Stimulated activated naive B cell treated with anti-CD40 and anti-IgM and Interleukin-4, amounts not matched to agents 10 μg/mL and 1 μg/mL and 100 μg/mL, for 72 hours (primary cell): ENCODE data around the gene OSCAR.

Source experiments
- ATAC-seq, 2 donors: fragments of 150-1000 bp; cut with Tn5 transposase; replicated peaks; 2 replicates each; pipeline ENCODE4 v1.10.0; 2021; ENCODE audit warnings: moderate library complexity in 1 of 2
- DNase-seq: peaks from one replicate; pipeline ENCODE4 v3.0.0; 2021
- H3K27ac Mint-ChIP-seq: one replicate; pipeline ENCODE4 v1.8.0; 2022; ENCODE audit warnings: mild to moderate bottlenecking, mixed read lengths
- H3K27me3 Mint-ChIP-seq, 2 donors: one replicate each; pipeline ENCODE4 v1.8.0; 2022; ENCODE audit warnings: mixed read lengths in 2 of 2
- H3K36me3 Mint-ChIP-seq, 2 donors: one replicate each; pipeline ENCODE4 v1.8.0; 2022; ENCODE audit warnings: mixed read lengths in 2 of 2, mild to moderate bottlenecking in 1 of 2
- H3K4me1 Mint-ChIP-seq, 2 donors: one replicate each; pipeline ENCODE4 v1.8.0; 2022; ENCODE audit warnings: mixed read lengths in 2 of 2, mild to moderate bottlenecking in 1 of 2
- H3K4me3 Mint-ChIP-seq, 2 donors: one replicate each; pipeline ENCODE4 v1.8.0; 2022; ENCODE audit warnings: mild to moderate bottlenecking in 2 of 2, mixed read lengths in 2 of 2, moderate library complexity in 1 of 2
- H3K9me3 Mint-ChIP-seq, 2 donors: one replicate each; pipeline ENCODE4 v1.8.0; 2022; ENCODE audit warnings: mixed read lengths in 2 of 2, mild to moderate bottlenecking in 1 of 2

The OSCAR gene

GRCh38 chr19:54081032-54081431 is 19.6 kb downstream of the OSCAR start, which contains the start of gene TARM1:
Gene TARM1 (minus strand): TSS chr19:54081365. CDS start chr19:54081340, 25 bp downstream.
- Mint-ChIP-seq H3K9me3 (peaks cover 4 to 14% of the 10 kb centered on the region in 2 donors), H3K27ac (peak within 1 kb of the TSS; percentile 84), H3K27me3 (peaks cover 0 to 8% of the 10 kb centered on the region in 2 donors)

GRCh38 chr19:54077334-54077733 is 23.3 kb downstream of the OSCAR start:
- Mint-ChIP-seq H3K9me3 (peaks cover 4 to 10% of the 10 kb centered on the region in 2 donors), H3K27ac (no peak overlapping the region), H3K27me3 (peaks cover 0 to 11% of the 10 kb centered on the region in 2 donors), H3K4me1 (no peaks in the 10 kb centered on the region), H3K4me3 (no peak overlapping the region), H3K36me3 (no peaks in the 10 kb centered on the region)
- DNase-seq (no peak), ATAC-seq (no peak)

More at GRCh38 chr19:54081032-54081431, 19.6 kb downstream of the OSCAR start, which contains the start of gene TARM1:
- ATAC-seq (no peak), DNase-seq (no peak)
- no peak within 1 kb of the TSS for H3K4me3 Mint-ChIP-seq
- H3K36me3 Mint-ChIP-seq, result no peaks in the 10 kb centered on the region
- H3K4me1 Mint-ChIP-seq, result no peaks in the 10 kb centered on the region

- Mint-ChIP-seq H3K36me3 (no peaks in the 10 kb centered on the region), H3K9me3 (peaks cover 2 to 4% of the 10 kb centered on the region in 2 donors), H3K27me3 (peaks cover 0 to 11% of the 10 kb centered on the region in 2 donors), H3K4me1 (no peaks in the 10 kb centered on the region), H3K27ac (no peak overlapping the region), H3K4me3 (no peak overlapping the region)
- DNase-seq, result no peak
- ATAC-seq, result no peak
Measured at GRCh38 chr19:54074851-54075250, 25.8 kb downstream of the OSCAR start.

DNA sequence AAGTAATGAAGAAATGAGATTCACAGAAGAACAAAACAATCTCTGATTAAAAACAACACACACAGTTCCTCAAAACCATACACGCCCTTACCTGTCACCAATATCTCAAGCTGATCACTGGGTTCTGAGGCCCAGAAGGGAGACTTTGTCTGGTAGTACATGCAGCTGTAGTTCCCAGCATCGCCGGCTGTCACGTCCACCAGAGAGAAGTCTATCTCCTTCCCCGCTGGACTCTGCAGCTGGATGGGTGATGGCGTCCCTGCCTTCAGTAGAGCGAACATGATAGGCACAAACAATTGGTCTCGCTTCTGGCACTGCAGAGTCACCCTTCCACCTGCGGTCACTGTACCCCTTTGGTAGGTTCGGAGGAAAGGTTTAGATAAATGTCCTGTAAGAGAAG is 26.8 kb downstream of the OSCAR start:
- Mint-ChIP-seq H3K27me3 (peaks cover 6 to 7% of the 10 kb centered on the region in 2 donors), H3K4me3 (no peak overlapping the region), H3K27ac (no peak overlapping the region), H3K36me3 (peaks cover 0 to 5% of the 10 kb centered on the region in 2 donors), H3K9me3 (peaks cover 0 to 5% of the 10 kb centered on the region in 2 donors), H3K4me1 (no peaks in the 10 kb centered on the region)
- ATAC-seq (no peak), DNase-seq (no peak)

DNA sequence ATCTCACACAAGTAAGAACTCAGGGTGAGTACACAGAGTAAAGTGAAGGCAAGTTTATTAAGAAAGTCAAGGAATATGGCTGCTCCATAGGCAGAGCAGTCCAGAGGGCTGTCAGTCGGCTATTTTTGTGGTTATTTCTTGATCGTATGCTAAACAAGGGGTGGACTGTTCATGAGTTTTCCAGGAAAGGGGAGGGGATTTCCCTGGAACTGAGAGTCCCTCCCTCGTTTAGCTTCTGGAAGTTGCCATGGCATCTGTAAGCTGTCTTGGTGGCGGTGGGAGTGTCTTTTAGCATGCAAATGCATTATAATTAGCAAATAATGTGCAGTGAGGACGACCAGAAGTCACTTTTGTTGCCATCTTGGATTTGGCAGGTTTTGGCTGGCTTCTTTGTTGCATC is 31.1 kb downstream of the OSCAR start:
- H3K27ac Mint-ChIP-seq, result no peak overlapping the region

GRCh38 chr19:54063350-54064116 is 37.1 kb downstream of the OSCAR start, which contains the start of gene VSTM1:
Gene VSTM1 (minus strand): TSS chr19:54063897. CDS start chr19:54063777, 120 bp downstream.
- no peak for DNase-seq
- peaks cover 24 to 46% of the 10 kb centered on the region in 2 donors for H3K27me3 Mint-ChIP-seq
- H3K27ac Mint-ChIP-seq, result no peak within 1 kb of the TSS
- ATAC-seq, result no peak
- no peaks in the 10 kb centered on the region for H3K4me1 Mint-ChIP-seq
- H3K9me3 Mint-ChIP-seq, result no peaks in the 10 kb centered on the region
- no peak within 1 kb of the TSS for H3K4me3 Mint-ChIP-seq
- no peaks in the 10 kb centered on the region for H3K36me3 Mint-ChIP-seq

More for the DNA sequence above, 31.1 kb downstream of the OSCAR start:
- peaks cover 0 to 5% of the 10 kb centered on the region in 2 donors for H3K9me3 Mint-ChIP-seq
- no peaks in the 10 kb centered on the region for H3K4me1 Mint-ChIP-seq
- DNase-seq, result no peak
- H3K4me3 Mint-ChIP-seq, result no peak overlapping the region
- peaks cover 0 to 5% of the 10 kb centered on the region in 2 donors for H3K36me3 Mint-ChIP-seq
- H3K27me3 Mint-ChIP-seq, result peaks cover 6 to 18% of the 10 kb centered on the region in 2 donors
- no peak for ATAC-seq

DNA sequence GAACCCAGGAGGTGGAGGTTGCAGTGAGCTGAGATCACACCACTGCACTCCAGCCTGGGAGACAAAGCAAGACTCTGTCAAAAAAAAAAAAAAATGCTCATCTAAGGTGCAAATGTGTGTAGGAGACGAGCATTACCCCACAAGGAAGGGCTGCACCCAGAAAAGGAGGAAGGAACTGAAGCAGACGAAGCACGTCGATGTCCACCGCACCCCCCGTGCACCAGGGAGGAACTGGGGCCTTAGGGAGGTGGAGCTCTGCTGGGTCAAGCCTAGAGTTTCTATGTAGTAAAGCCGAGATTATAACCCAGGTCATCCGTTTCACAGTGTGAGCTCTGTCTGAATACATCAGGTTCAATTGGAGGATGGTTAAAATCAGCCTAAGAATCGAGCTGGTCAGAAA is 38.0 kb downstream of the OSCAR start:
- ATAC-seq, result no peak
- Mint-ChIP-seq H3K9me3 (no peaks in the 10 kb centered on the region), H3K27ac (no peak overlapping the region), H3K36me3 (no peaks in the 10 kb centered on the region), H3K27me3 (peaks cover 24 to 46% of the 10 kb centered on the region in 2 donors), H3K4me3 (no peak overlapping the region), H3K4me1 (no peaks in the 10 kb centered on the region)
- DNase-seq, result no peak

DNA sequence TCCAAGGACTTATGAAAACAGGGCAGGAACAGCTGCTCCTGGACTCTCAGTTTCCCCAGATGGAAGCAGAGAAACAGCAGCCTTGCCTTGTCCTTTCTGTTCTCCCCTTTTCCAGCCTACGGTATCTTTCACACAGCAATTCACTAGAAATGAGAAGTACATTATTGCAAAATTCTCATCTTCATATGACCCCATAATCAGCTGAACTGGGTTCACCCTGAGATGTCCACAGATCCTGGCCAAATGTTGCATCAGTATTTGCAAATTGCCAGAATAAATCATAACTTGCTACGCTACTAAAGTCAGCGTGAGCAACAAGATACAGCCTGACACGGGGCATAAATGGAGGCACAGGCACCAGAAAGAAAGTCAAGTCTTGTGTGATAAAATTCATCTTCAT is 53.0 kb downstream of the OSCAR start:
- DNase-seq (no peak), ATAC-seq (no peak)
- H3K27ac Mint-ChIP-seq, result no peak overlapping the region
- no peak overlapping the region for H3K4me3 Mint-ChIP-seq
- no peaks in the 10 kb centered on the region for H3K4me1 Mint-ChIP-seq
- peaks cover 31 to 34% of the 10 kb centered on the region in 2 donors for H3K27me3 Mint-ChIP-seq
- H3K9me3 Mint-ChIP-seq, result peaks cover 0 to 8% of the 10 kb centered on the region in 2 donors
- peaks cover 0 to 2% of the 10 kb centered on the region in 2 donors for H3K36me3 Mint-ChIP-seq

DNA sequence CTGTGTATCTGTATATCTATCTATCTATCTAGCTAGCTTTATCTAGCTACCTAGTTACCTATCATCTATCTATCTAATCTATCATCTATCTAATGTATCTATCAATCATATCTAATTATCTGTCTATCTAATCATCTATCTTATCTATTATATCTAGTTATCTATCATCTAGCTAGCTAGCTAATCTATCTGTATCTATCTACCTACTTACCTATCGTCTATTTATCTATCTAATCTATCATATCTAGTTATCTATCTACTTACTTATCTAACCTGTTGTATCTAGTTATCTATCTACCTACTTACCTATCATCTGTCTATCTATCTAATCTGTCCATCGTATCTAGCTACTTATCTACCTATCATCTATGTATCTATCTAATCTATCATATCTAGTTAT is 54.8 kb downstream of the OSCAR start:
- no peak overlapping the region for H3K4me3 Mint-ChIP-seq

More for the DNA sequence above, 54.8 kb downstream of the OSCAR start:
- Mint-ChIP-seq H3K27me3 (peaks cover 36 to 39% of the 10 kb centered on the region in 2 donors), H3K36me3 (peaks cover 0 to 2% of the 10 kb centered on the region in 2 donors), H3K27ac (no peak overlapping the region), H3K4me1 (no peaks in the 10 kb centered on the region), H3K9me3 (peaks cover 0 to 8% of the 10 kb centered on the region in 2 donors)
- ATAC-seq (no peak), DNase-seq (no peak)
